Hepatocyte (in vitro differentiated cells): ENCODE measurements around the gene SPCS2.

Experiments used
- CTCF ChIP-seq: fragments of 200-600 bp; sonication (generic); IDR thresholded peaks from 2 replicates; pipeline ENCODE4 v1.5.1; 2016; ENCODE audit warnings: antibody characterized with exemption, mild to moderate bottlenecking; ENCODE audit not compliant: poor library complexity
- EZH2 ChIP-seq: fragments of 200-600 bp; sonication (generic); IDR thresholded peaks from 2 replicates; pipeline ENCODE4 v1.6.1; 2016; ENCODE audit warnings: antibody characterized with exemption, mild to moderate bottlenecking, borderline replicate concordance
- EZH2phosphoT487 ChIP-seq: fragments of 200-600 bp; sonication (generic); IDR thresholded peaks from one replicate; pipeline ENCODE4 v1.6.1; 2018; ENCODE audit warnings: antibody characterized with exemption, mild to moderate bottlenecking, low read depth, moderate library complexity; ENCODE audit not compliant: unreplicated experiment, severe bottlenecking

GRCh38 chr11:74957937-74958629 is 9.0 kb downstream of the SPCS2 start:
- no peak for TF ChIP-seq EZH2
- TF ChIP-seq CTCF: no peak
- TF ChIP-seq EZH2phosphoT487: no peak
